GM23338 (cell line): ENCODE results near the gene FTH1. TPM values are rescaled to one million over a fixed set of nuclear protein-coding genes. Genes with fewer than 3 reads are reported as not detected.

Experiments used
- ATAC-seq: fragments of 200-7000 bp; cut with Tn5 transposase; 3 replicates; pipeline ENCODE4 v1.9.1; 2020
- DNase-seq: peaks from one replicate; pipeline ENCODE4 v3.0.0-alpha.2; 2015; ENCODE audit warnings: low spot score
- H2AFZ ChIP-seq: fragments of 200-600 bp; sonication (generic); 2 replicates; pipeline ENCODE4 v1.8.0; 2016; ENCODE audit warnings: antibody characterized with exemption, mild to moderate bottlenecking, moderate library complexity
- H3F3A ChIP-seq: fragments of 200-600 bp; sonication (generic); replicated peaks from 2 replicates; pipeline ENCODE4 v1.8.0; 2017; ENCODE audit warnings: antibody characterized with exemption, mixed run types, low read depth
- H3K27ac ChIP-seq: fragments of 200-600 bp; sonication (generic); 2 replicates; pipeline ENCODE4 v1.6.1; 2016; ENCODE audit warnings: low read depth
- H3K27me3 ChIP-seq: fragments of 200-600 bp; sonication (generic); 2 replicates; pipeline ENCODE4 v1.8.0; 2016; ENCODE audit warnings: mild to moderate bottlenecking, mixed run types, moderate library complexity; ENCODE audit not compliant: insufficient read depth
- H3K36me3 ChIP-seq: fragments of 200-600 bp; sonication (generic); 2 replicates; pipeline ENCODE4 v1.8.0; 2016; ENCODE audit warnings: mild to moderate bottlenecking; ENCODE audit not compliant: insufficient read depth
- H3K4me1 ChIP-seq: fragments of 200-600 bp; sonication (generic); 2 replicates; pipeline ENCODE4 v1.8.0; 2016; ENCODE audit warnings: mild to moderate bottlenecking, moderate library complexity; ENCODE audit not compliant: insufficient read depth
- H3K4me2 ChIP-seq: fragments of 200-600 bp; sonication (generic); 2 replicates; pipeline ENCODE4 v1.7.1; 2017; ENCODE audit warnings: mixed run types
- H3K4me3 ChIP-seq: fragments of 200-600 bp; sonication (generic); 2 replicates; pipeline ENCODE4 v1.6.1; 2016; ENCODE audit warnings: mixed run types
- H3K79me2 ChIP-seq: fragments of 200-600 bp; sonication (generic); replicated peaks from 2 replicates; pipeline ENCODE4 v1.8.0; 2017; ENCODE audit warnings: mild to moderate bottlenecking; ENCODE audit not compliant: insufficient read depth
- H3K9me2 ChIP-seq: fragments of 200-600 bp; sonication (generic); 2 replicates; pipeline ENCODE4 v1.8.0; 2017; ENCODE audit not compliant: insufficient read depth
- H4K20me1 ChIP-seq: fragments of 200-600 bp; sonication (generic); replicated peaks from 2 replicates; pipeline ENCODE4 v1.8.0; 2017; ENCODE audit warnings: mild to moderate bottlenecking; ENCODE audit not compliant: insufficient read depth
- H3K27ac Mint-ChIP-seq: 2 replicates; pipeline ENCODE4 v1.8.0; 2020; ENCODE audit warnings: inconsistent platforms, mild to moderate bottlenecking, moderate library complexity, mixed read lengths
- H3K27me3 Mint-ChIP-seq: 3 replicates; pipeline ENCODE4 v1.8.0; 2022; ENCODE audit warnings: low read depth, mild to moderate bottlenecking, moderate library complexity, mixed read lengths, inconsistent platforms; ENCODE audit not compliant: insufficient read depth, poor library complexity
- H3K36me3 Mint-ChIP-seq: 3 replicates; pipeline ENCODE4 v1.8.0; 2021; ENCODE audit warnings: low read depth, mild to moderate bottlenecking, inconsistent platforms, moderate library complexity, mixed read lengths
- H3K4me1 Mint-ChIP-seq: 3 replicates; pipeline ENCODE4 v1.8.0; 2020; ENCODE audit warnings: mild to moderate bottlenecking, inconsistent platforms, mixed read lengths
- H3K4me3 Mint-ChIP-seq: 3 replicates; pipeline ENCODE4 v1.8.0; 2021; ENCODE audit warnings: moderate library complexity, mild to moderate bottlenecking, inconsistent platforms, mixed read lengths
- H3K9me3 Mint-ChIP-seq: 3 replicates; pipeline ENCODE4 v1.8.0; 2020; ENCODE audit warnings: moderate library complexity, mild to moderate bottlenecking, inconsistent platforms, mixed read lengths
- EZH2phosphoT487 ChIP-seq: fragments of 200-600 bp; sonication (generic); IDR thresholded peaks from one replicate; pipeline ENCODE4 v1.8.1; 2018; ENCODE audit warnings: antibody characterized with exemption; ENCODE audit not compliant: unreplicated experiment
- JUNB ChIP-seq: IDR thresholded peaks from one replicate; pipeline ENCODE4 v1.6.1; 2016; ENCODE audit warnings: antibody characterized with exemption; ENCODE audit not compliant: unreplicated experiment
- NANOG ChIP-seq: IDR thresholded peaks from 2 replicates; pipeline ENCODE4 v1.6.1; 2016; ENCODE audit warnings: antibody characterized with exemption, borderline replicate concordance
- polyA plus RNA-seq: library from polyadenylated mRNA; unstranded; fragments of >200 nt; fragmentation: Nextera tagmentation; extraction: Ambion mirVana; gene quantifications from 2 replicates; pipeline ENCODE4 v1.2.1, GENCODE V29; 2016
- total RNA-seq: library from RNA; depleted of rRNA; stranded (reverse); fragments of >200 nt; shearing (Covaris generic); gene quantifications from 2 replicates; pipeline ENCODE4 v1.2.3, GENCODE V29; 2014
- TF ChIP-seq, protein P1 (sequence below): fragments of 250-450 bp; sonication (Bioruptor Pico); IDR thresholded peaks from 2 replicates; pipeline ENCODE4 v1.5.0; 2020; ENCODE audit warnings: mild to moderate bottlenecking, moderate library complexity
- TF ChIP-seq, protein P2 (sequence below): IDR thresholded peaks from 2 replicates; pipeline ENCODE4 v1.6.1; 2016; ENCODE audit warnings: antibody characterized with exemption

Gene FTH1
- total and polyA plus RNA-seq, 2 experiments from 2014 or later: 718 to 2,750 TPM

DNA sequence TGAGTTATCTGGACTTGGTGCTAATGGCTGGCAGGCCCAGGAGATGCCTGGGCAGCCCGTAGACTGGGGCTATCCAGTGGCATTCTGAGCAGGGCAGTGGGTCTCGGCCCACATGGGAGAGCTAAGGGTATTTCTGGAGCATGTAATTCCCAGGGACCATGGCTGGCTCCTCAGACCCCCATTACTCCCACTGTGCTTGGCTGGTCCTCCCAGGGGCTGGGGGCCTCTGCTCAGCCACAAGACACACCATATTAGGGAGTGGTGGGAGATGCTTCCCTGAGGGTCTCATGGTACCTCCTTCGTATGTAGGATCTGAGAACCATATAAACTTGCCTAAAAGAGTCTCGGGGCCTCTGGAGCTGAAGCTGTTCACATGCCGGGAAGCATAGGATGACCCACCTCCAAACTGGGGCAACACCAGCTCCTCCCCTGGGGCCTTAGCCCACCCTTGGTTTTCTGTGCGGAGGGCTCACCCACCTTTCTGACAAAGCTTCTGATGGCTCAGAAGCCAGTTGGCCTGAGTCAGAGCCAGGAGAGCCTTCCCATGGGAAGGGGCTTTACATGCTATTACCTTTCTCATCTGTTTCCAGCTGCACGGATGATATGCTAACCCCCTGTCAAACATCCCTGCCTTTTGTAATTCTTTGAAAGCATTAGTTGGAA, 9.5 kb upstream of the FTH1 start (continued):
- TF ChIP-seq, protein P1, sequence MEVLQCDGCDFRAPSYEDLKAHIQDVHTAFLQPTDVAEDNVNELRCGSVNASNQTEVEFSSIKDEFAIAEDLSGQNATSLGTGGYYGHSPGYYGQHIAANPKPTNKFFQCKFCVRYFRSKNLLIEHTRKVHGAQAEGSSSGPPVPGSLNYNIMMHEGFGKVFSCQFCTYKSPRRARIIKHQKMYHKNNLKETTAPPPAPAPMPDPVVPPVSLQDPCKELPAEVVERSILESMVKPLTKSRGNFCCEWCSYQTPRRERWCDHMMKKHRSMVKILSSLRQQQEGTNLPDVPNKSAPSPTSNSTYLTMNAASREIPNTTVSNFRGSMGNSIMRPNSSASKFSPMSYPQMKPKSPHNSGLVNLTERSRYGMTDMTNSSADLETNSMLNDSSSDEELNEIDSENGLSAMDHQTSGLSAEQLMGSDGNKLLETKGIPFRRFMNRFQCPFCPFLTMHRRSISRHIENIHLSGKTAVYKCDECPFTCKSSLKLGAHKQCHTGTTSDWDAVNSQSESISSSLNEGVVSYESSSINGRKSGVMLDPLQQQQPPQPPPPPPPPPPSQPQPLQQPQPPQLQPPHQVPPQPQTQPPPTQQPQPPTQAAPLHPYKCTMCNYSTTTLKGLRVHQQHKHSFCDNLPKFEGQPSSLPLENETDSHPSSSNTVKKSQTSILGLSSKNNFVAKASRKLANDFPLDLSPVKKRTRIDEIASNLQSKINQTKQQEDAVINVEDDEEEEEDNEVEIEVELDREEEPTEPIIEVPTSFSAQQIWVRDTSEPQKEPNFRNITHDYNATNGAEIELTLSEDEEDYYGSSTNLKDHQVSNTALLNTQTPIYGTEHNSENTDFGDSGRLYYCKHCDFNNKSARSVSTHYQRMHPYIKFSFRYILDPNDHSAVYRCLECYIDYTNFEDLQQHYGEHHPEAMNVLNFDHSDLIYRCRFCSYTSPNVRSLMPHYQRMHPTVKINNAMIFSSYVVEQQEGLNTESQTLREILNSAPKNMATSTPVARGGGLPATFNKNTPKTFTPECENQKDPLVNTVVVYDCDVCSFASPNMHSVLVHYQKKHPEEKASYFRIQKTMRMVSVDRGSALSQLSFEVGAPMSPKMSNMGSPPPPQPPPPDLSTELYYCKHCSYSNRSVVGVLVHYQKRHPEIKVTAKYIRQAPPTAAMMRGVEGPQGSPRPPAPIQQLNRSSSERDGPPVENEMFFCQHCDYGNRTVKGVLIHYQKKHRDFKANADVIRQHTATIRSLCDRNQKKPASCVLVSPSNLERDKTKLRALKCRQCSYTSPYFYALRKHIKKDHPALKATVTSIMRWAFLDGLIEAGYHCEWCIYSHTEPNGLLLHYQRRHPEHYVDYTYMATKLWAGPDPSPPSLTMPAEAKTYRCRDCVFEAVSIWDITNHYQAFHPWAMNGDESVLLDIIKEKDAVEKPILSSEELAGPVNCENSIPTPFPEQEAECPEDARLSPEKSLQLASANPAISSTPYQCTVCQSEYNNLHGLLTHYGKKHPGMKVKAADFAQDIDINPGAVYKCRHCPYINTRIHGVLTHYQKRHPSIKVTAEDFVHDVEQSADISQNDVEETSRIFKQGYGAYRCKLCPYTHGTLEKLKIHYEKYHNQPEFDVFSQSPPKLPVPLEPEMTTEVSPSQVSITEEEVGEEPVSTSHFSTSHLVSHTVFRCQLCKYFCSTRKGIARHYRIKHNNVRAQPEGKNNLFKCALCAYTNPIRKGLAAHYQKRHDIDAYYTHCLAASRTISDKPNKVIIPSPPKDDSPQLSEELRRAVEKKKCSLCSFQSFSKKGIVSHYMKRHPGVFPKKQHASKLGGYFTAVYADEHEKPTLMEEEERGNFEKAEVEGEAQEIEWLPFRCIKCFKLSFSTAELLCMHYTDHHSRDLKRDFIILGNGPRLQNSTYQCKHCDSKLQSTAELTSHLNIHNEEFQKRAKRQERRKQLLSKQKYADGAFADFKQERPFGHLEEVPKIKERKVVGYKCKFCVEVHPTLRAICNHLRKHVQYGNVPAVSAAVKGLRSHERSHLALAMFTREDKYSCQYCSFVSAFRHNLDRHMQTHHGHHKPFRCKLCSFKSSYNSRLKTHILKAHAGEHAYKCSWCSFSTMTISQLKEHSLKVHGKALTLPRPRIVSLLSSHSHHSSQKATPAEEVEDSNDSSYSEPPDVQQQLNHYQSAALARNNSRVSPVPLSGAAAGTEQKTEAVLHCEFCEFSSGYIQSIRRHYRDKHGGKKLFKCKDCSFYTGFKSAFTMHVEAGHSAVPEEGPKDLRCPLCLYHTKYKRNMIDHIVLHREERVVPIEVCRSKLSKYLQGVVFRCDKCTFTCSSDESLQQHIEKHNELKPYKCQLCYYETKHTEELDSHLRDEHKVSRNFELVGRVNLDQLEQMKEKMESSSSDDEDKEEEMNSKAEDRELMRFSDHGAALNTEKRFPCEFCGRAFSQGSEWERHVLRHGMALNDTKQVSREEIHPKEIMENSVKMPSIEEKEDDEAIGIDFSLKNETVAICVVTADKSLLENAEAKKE: no peak
- no peak for TF ChIP-seq NANOG
- TF ChIP-seq, protein P2, sequence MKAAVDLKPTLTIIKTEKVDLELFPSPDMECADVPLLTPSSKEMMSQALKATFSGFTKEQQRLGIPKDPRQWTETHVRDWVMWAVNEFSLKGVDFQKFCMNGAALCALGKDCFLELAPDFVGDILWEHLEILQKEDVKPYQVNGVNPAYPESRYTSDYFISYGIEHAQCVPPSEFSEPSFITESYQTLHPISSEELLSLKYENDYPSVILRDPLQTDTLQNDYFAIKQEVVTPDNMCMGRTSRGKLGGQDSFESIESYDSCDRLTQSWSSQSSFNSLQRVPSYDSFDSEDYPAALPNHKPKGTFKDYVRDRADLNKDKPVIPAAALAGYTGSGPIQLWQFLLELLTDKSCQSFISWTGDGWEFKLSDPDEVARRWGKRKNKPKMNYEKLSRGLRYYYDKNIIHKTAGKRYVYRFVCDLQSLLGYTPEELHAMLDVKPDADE: no peak
- TF ChIP-seq JUNB: no peak
- no peak for TF ChIP-seq EZH2phosphoT487

- H3K36me3 ChIP-seq: no peaks in the 10 kb centered on the region
- H3K9me2 ChIP-seq: no peaks in the 10 kb centered on the region
- Mint-ChIP-seq H3K27me3 (peaks cover 33% of the 10 kb centered on the region), H3K36me3 (no peaks in the 10 kb centered on the region), H3K4me3 (no peak overlapping the region), H3K4me1 (peaks cover 29% of the 10 kb centered on the region), H3K9me3 (no peaks in the 10 kb centered on the region), H3K27ac (no peak overlapping the region)
- H3K4me2 ChIP-seq: no peak overlapping the region
- no peak for DNase-seq
- no peaks in the 10 kb centered on the region for H4K20me1 ChIP-seq
- peaks cover 17% of the 10 kb centered on the region for H3K4me1 ChIP-seq
- no peak overlapping the region for H3K4me3 ChIP-seq
- H3K27ac ChIP-seq: no peak overlapping the region
- peaks cover 1% of the 10 kb centered on the region; the same call in 1 of the 2 replicates for H3K27me3 ChIP-seq
- no peak for ATAC-seq
- no peaks in the 10 kb centered on the region for H3F3A ChIP-seq
- H3K79me2 ChIP-seq: no peaks in the 10 kb centered on the region
- TF ChIP-seq, protein P2: no peak
- no peak overlapping the region for H2AFZ ChIP-seq
These were observed 9.0 kb upstream of the FTH1 start for GRCh38 chr11:61976420-61976800.
